SK-N-SH treated with all-trans-retinoic acid at 6 μM for 48 hours (cell line): ENCODE results near the gene CCDC85C.

Experiments
- ATAC-seq: fragments of 200-7000 bp; cut with Tn5 transposase; 3 replicates; pipeline ENCODE4 v1.9.1; 2020; ENCODE audit warnings: mild to moderate bottlenecking, moderate library complexity
- ARNTL ChIP-seq: fragments of 450-650 bp; formaldehyde crosslinking; IDR thresholded peaks from 2 replicates; pipeline ENCODE4 v1.5.0; 2020; ENCODE audit warnings: low read depth, mild to moderate bottlenecking, moderate library complexity, borderline replicate concordance
- CREB5 ChIP-seq: fragments of 250-450 bp; sonication (Bioruptor Pico); IDR thresholded peaks from 2 replicates; pipeline ENCODE4 v1.5.1; 2020; ENCODE audit warnings: low read depth, mild to moderate bottlenecking, moderate library complexity
- CSDC2 ChIP-seq: fragments of 250-450 bp; sonication (Bioruptor Pico); IDR thresholded peaks from 2 replicates; pipeline ENCODE4 v1.5.0; 2020; ENCODE audit warnings: mild to moderate bottlenecking, moderate library complexity
- CSRNP3 ChIP-seq: fragments of 250-450 bp; sonication (Bioruptor Pico); IDR thresholded peaks from 2 replicates; pipeline ENCODE4 v1.5.1; 2021; ENCODE audit warnings: mild to moderate bottlenecking, moderate library complexity
- ESRRG ChIP-seq: fragments of 250-450 bp; sonication (Bioruptor Pico); IDR thresholded peaks from 2 replicates; pipeline ENCODE4 v1.6.1; 2021; ENCODE audit warnings: mild to moderate bottlenecking
- GLIS3 ChIP-seq: fragments of 250-450 bp; sonication (Bioruptor Pico); IDR thresholded peaks from 2 replicates; pipeline ENCODE4 v1.5.0; 2020; ENCODE audit warnings: mild to moderate bottlenecking, moderate library complexity
- ISL1 ChIP-seq: fragments of 250-450 bp; sonication (Bioruptor Pico); IDR thresholded peaks from 2 replicates; pipeline ENCODE4 v2.1.2; 2022; ENCODE audit warnings: mild to moderate bottlenecking, moderate library complexity
- PATZ1 ChIP-seq: fragments of 250-450 bp; sonication (Bioruptor Pico); IDR thresholded peaks from 2 replicates; pipeline ENCODE4 v1.8.0; 2020; ENCODE audit warnings: mild to moderate bottlenecking, moderate library complexity, borderline replicate concordance
- POU6F1 ChIP-seq: fragments of 250-450 bp; sonication (Bioruptor Pico); IDR thresholded peaks from 2 replicates; pipeline ENCODE4 v1.8.0; 2021; ENCODE audit warnings: low read depth, mild to moderate bottlenecking, moderate library complexity, borderline replicate concordance
- PPARA ChIP-seq: fragments of 250-450 bp; sonication (Bioruptor Pico); IDR thresholded peaks from 2 replicates; pipeline ENCODE4 v1.5.0; 2020; ENCODE audit warnings: mild to moderate bottlenecking, borderline replicate concordance
- SNAI2 ChIP-seq: fragments of 250-450 bp; sonication (Bioruptor Pico); IDR thresholded peaks from 2 replicates; pipeline ENCODE4 v1.5.0; 2020; ENCODE audit warnings: mild to moderate bottlenecking, moderate library complexity
- TCF4 ChIP-seq: fragments of 250-450 bp; sonication (Bioruptor Pico); IDR thresholded peaks from 2 replicates; pipeline ENCODE4 v1.8.0; 2021; ENCODE audit warnings: mild to moderate bottlenecking, moderate library complexity, borderline replicate concordance
- TOX ChIP-seq: fragments of 250-450 bp; sonication (Bioruptor Pico); IDR thresholded peaks from 2 replicates; pipeline ENCODE4 v1.8.0; 2021; ENCODE audit warnings: mild to moderate bottlenecking, moderate library complexity, borderline replicate concordance
- TSHZ2 ChIP-seq: fragments of 250-450 bp; sonication (Bioruptor Pico); IDR thresholded peaks from 2 replicates; pipeline ENCODE4 v1.5.0; 2020; ENCODE audit warnings: mild to moderate bottlenecking, moderate library complexity
- ZC3H10 ChIP-seq: fragments of 250-450 bp; sonication (Bioruptor Pico); IDR thresholded peaks from 2 replicates; pipeline ENCODE4 v1.5.1; 2021; ENCODE audit warnings: mild to moderate bottlenecking, moderate library complexity
- ZFP3 ChIP-seq: fragments of 250-450 bp; sonication (Bioruptor Pico); IDR thresholded peaks from 2 replicates; pipeline ENCODE4 v1.5.0; 2020; ENCODE audit warnings: mild to moderate bottlenecking, moderate library complexity
- ZFP30 ChIP-seq: fragments of 450-650 bp; formaldehyde crosslinking; IDR thresholded peaks from 2 replicates; pipeline ENCODE4 v1.5.0; 2022; ENCODE audit warnings: mild to moderate bottlenecking, moderate library complexity
- ZNF565 ChIP-seq: fragments of 450-650 bp; formaldehyde crosslinking; conservative IDR thresholded peaks from 2 replicates; pipeline ENCODE4 v1.5.0; 2020; ENCODE audit warnings: low read depth, mild to moderate bottlenecking, moderate library complexity
- ZNF70 ChIP-seq: fragments of 450-650 bp; formaldehyde crosslinking; IDR thresholded peaks from 2 replicates; pipeline ENCODE4 v1.5.0; 2020; ENCODE audit warnings: mild to moderate bottlenecking, moderate library complexity
- ZNF8 ChIP-seq: fragments of 450-650 bp; formaldehyde crosslinking; IDR thresholded peaks from 2 replicates; pipeline ENCODE4 v1.5.0; 2020; ENCODE audit warnings: mild to moderate bottlenecking, moderate library complexity

CCDC85C gene

GRCh38 chr14:99479906-99480869 lies 123.8 kb downstream of the CCDC85C start, which contains the start of gene SETD3:
SETD3 (minus strand) TSS chr14:99480859; CDS start chr14:99465805, 15,054 bp downstream.
- TF ChIP-seq TSHZ2 (CRISPR knock-in tag) (no peak), ZNF70 (CRISPR knock-in tag) (no peak), ARNTL (CRISPR knock-in tag) (no peak), ZFP3 (CRISPR knock-in tag) (no peak), ESRRG (CRISPR knock-in tag) (no peak), CSDC2 (no peak), GLIS3 (CRISPR knock-in tag) (no peak), SNAI2 (CRISPR knock-in tag) (no peak), ISL1 (CRISPR knock-in tag) (no peak), PPARA (CRISPR knock-in tag) (no peak), TCF4 (CRISPR knock-in tag) (no peak)
- ATAC-seq = peak; percentile 3

GRCh38 chr14:99479160-99479905 lies 124.7 kb downstream of the CCDC85C start:
- ATAC-seq = no peak

More at GRCh38 chr14:99479160-99479905, 124.7 kb downstream of the CCDC85C start:
- TF ChIP-seq TOX (no peak), PPARA (CRISPR knock-in tag) (no peak), ZFP30 (CRISPR knock-in tag) (no peak), ISL1 (CRISPR knock-in tag) (no peak), CSDC2 (no peak), TSHZ2 (CRISPR knock-in tag) (no peak), PATZ1 (CRISPR knock-in tag) (no peak), SNAI2 (CRISPR knock-in tag) (no peak), POU6F1 (CRISPR knock-in tag) (no peak), ZNF8 (CRISPR knock-in tag) (no peak), TCF4 (CRISPR knock-in tag) (no peak), ZNF565 (CRISPR knock-in tag) (no peak), ZNF70 (CRISPR knock-in tag) (no peak), ESRRG (CRISPR knock-in tag) (no peak), CSRNP3 (CRISPR knock-in tag) (no peak), ZC3H10 (no peak), ARNTL (CRISPR knock-in tag) (no peak), CREB5 (CRISPR knock-in tag) (no peak)
- TF ChIP-seq, all 23 proteins: peak for 0
